ENCODE data around the gene NXNL2.

The NXNL2 gene

DNA sequence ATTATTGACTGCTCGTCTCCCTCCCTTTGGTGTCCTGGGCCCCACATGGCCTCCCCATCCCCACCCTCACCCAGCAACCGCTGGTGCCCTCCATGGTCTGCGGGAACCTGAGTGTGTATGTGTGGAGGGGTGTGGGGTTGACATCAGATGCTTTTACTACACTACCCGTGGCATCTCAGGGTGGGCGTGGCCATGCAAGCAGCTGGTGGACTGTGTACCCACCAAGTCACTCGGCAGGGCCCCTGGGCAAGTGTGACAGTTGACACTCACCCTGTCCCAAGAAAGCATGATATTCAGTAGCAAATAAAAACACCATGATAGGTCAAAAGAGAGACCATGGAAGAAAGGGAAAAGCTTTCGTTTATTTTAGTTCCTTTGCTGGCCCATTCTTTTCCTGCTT lies 7.4 kb upstream of the NXNL2 start:
- H3K4me3 ChIP-seq (ENCODE audit: low read length): no peak overlapping the region
- H3K27ac ChIP-seq (ENCODE audit: low read length): no peak overlapping the region
- H3K79me2 ChIP-seq (ENCODE audit: low read length): no peaks in the 10 kb centered on the region
- H3K9me3 ChIP-seq (ENCODE audit: insufficient read depth, low read length): no peaks in the 10 kb centered on the region
- no peak for TF ChIP-seq EZH2phosphoT487 (IDR thresholded peaks at IDR 0.05; ENCODE audit: low read depth)
- no peak overlapping the region for H3K4me2 ChIP-seq (ENCODE audit: low read length)
- no peaks in the 10 kb centered on the region for H3K36me3 ChIP-seq (replicated peaks; ENCODE audit: low read depth, low read length)
- H3K9ac ChIP-seq (ENCODE audit: low read length): no peak overlapping the region
- H2AFZ ChIP-seq (ENCODE audit: low read depth, low read length): no peak overlapping the region
- no peaks in the 10 kb centered on the region for H3K27me3 ChIP-seq (ENCODE audit: low read depth, low read length)
- H4K20me1 ChIP-seq (ENCODE audit: insufficient read depth, low read length): no peaks in the 10 kb centered on the region
- no peaks in the 10 kb centered on the region for H3K4me1 ChIP-seq (ENCODE audit: low read length)

DNA sequence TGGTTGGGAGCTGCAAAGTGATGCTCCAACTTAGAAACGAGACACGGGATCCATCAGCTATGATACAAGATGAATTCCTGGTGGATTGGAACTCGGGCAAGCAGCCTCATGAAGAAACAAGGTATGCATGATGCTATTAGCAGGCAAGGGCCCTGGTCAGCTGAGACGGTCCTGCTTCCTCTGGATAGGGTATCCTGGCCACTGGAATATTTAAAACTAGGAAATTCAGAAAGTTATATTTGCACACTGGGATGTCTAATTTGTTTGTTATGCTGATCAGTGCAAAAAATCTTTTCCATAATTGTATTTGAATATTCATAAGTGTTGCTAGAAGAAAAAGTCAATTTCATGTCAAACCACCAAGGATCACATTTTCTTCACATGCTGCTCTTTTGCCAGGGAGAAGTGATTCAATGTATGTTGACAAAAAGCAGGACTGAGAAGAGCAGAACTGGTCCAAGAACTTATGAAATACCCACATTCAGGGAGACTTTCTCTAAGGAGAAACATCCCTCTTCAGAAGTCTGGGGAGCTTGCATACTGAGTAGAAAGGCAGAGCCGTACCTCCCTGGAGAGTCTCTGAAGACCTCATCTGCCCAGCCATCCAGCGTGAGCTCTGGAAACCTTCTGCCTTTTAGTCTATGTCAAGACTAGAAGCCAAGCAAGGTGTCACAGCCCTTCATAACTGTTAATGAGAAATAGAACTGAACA lies 6.7 kb upstream of the NXNL2 start:
- H3K27ac ChIP-seq (ENCODE audit: low read length): no peak overlapping the region
- no peak overlapping the region for H3K4me3 ChIP-seq (ENCODE audit: low read length)
- H3K79me2 ChIP-seq (ENCODE audit: low read length): no peaks in the 10 kb centered on the region
- H3K36me3 ChIP-seq (replicated peaks; ENCODE audit: low read depth, low read length): no peaks in the 10 kb centered on the region
- no peak for TF ChIP-seq EZH2phosphoT487 (IDR thresholded peaks at IDR 0.05; ENCODE audit: low read depth)
- TF ChIP-seq, protein P1, sequence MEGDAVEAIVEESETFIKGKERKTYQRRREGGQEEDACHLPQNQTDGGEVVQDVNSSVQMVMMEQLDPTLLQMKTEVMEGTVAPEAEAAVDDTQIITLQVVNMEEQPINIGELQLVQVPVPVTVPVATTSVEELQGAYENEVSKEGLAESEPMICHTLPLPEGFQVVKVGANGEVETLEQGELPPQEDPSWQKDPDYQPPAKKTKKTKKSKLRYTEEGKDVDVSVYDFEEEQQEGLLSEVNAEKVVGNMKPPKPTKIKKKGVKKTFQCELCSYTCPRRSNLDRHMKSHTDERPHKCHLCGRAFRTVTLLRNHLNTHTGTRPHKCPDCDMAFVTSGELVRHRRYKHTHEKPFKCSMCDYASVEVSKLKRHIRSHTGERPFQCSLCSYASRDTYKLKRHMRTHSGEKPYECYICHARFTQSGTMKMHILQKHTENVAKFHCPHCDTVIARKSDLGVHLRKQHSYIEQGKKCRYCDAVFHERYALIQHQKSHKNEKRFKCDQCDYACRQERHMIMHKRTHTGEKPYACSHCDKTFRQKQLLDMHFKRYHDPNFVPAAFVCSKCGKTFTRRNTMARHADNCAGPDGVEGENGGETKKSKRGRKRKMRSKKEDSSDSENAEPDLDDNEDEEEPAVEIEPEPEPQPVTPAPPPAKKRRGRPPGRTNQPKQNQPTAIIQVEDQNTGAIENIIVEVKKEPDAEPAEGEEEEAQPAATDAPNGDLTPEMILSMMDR (IDR thresholded peaks at IDR 0.05; ENCODE audit: low read depth, low read length): no peak
- H4K20me1 ChIP-seq (ENCODE audit: insufficient read depth, low read length): no peaks in the 10 kb centered on the region
- H3K4me2 ChIP-seq (ENCODE audit: low read length): no peak overlapping the region
- no peak overlapping the region for H3K9ac ChIP-seq (ENCODE audit: low read length)
- H3K27me3 ChIP-seq (ENCODE audit: low read depth, low read length): no peaks in the 10 kb centered on the region
- no peak overlapping the region for H2AFZ ChIP-seq (ENCODE audit: low read depth, low read length)
- H3K4me1 ChIP-seq (ENCODE audit: low read length): no peaks in the 10 kb centered on the region
- H3K9me3 ChIP-seq (ENCODE audit: insufficient read depth, low read length): no peaks in the 10 kb centered on the region

DNA sequence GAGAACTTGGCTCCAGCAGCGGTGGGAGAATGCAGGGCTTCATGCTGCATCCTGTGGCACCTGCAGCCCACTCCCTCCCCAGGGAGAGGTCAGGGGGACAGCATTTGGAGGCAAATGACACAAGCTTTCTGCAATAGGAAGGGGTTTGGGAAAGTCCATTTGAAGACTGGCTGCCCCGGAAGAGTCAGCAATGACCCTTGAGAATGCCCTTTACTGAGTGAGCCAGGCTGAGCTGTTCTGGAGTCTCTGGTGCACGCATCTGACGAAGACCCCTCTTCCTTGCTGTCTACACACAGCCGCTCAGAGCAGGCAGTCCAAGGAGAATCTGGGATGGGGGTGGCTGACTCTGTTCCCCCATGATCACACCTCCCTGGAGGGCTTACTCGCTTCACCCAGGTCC lies 5.5 kb upstream of the NXNL2 start:
- Histone ChIP-seq H3K4me2 (ENCODE audit: low read length) (no peak overlapping the region), H2AFZ (ENCODE audit: low read depth, low read length) (no peak overlapping the region), H3K4me3 (ENCODE audit: low read length) (no peak overlapping the region), H3K79me2 (ENCODE audit: low read length) (no peaks in the 10 kb centered on the region), H3K27ac (ENCODE audit: low read length) (no peak overlapping the region), H3K27me3 (ENCODE audit: low read depth, low read length) (no peaks in the 10 kb centered on the region), H4K20me1 (ENCODE audit: insufficient read depth, low read length) (no peaks in the 10 kb centered on the region), H3K4me1 (ENCODE audit: low read length) (no peaks in the 10 kb centered on the region), H3K9ac (ENCODE audit: low read length) (no peak overlapping the region), H3K9me3 (ENCODE audit: insufficient read depth, low read length) (no peaks in the 10 kb centered on the region), H3K36me3 (replicated peaks; ENCODE audit: low read depth, low read length) (no peaks in the 10 kb centered on the region)
- TF ChIP-seq, protein P1 (IDR thresholded peaks at IDR 0.05; ENCODE audit: low read depth, low read length): no peak

DNA sequence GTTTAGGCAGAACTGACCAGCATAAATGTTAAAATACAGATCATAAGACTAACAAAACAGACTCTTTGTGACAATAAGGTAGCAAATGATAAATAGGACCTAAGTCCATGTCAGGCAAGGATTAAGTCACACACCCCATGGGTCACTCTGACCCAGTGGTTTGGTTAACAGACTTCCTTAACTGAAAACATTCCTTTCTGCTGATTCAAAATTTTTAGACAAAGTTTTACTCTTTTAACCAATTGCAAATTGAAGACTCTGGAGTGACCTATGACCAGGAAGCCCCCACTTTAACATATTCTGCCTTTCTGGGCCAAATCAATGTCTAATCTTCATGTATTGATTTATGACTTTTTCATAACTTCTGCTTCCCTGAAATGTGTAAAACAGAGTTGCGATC lies 4.9 kb upstream of the NXNL2 start:
- Histone ChIP-seq H3K79me2 (ENCODE audit: low read length) (no peaks in the 10 kb centered on the region), H3K4me3 (ENCODE audit: low read length) (no peak overlapping the region), H3K9me3 (ENCODE audit: insufficient read depth, low read length) (no peaks in the 10 kb centered on the region), H3K27me3 (ENCODE audit: low read depth, low read length) (no peaks in the 10 kb centered on the region), H2AFZ (ENCODE audit: low read depth, low read length) (no peak overlapping the region), H4K20me1 (ENCODE audit: insufficient read depth, low read length) (no peaks in the 10 kb centered on the region), H3K4me2 (ENCODE audit: low read length) (no peak overlapping the region), H3K27ac (ENCODE audit: low read length) (no peak overlapping the region), H3K36me3 (replicated peaks; ENCODE audit: low read depth, low read length) (no peaks in the 10 kb centered on the region), H3K4me1 (ENCODE audit: low read length) (no peaks in the 10 kb centered on the region), H3K9ac (ENCODE audit: low read length) (no peak overlapping the region)
- TF ChIP-seq, protein P1 (IDR thresholded peaks at IDR 0.05; ENCODE audit: low read depth, low read length): no peak
- no peak for TF ChIP-seq EZH2phosphoT487 (IDR thresholded peaks at IDR 0.05; ENCODE audit: low read depth)
